ENCODE measurements around the gene TSPYL1. TPM values are rescaled to one million over a fixed set of nuclear protein-coding genes. Genes with fewer than 3 reads are reported as not detected.
A peak's percentile ranks its signal among the peaks of the same experiment; 100 is the strongest.

TSPYL1 gene
- total RNA-seq, 1 donor from 2014 or later = 79.9 TPM

DNA sequence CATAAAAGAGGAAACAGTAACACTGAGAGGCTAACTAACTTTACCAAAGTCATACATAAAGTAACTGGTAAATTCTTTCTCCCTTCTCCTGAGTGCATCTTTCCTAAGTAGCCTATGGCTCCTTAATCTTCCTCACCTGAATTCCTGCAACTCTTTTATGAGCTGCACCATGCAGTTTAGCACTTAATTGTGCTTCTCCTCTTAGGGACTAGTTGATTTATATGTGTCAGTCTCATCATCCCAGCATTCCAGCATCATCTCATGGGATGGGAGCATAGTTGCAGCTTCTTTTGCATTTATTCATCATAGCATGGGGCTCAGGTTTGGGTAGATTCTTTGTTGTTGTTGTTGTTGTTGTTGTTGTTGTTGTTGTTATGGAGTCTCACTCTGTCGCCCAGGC lies 3.5 kb upstream of the TSPYL1 start:
- H3K4me1 ChIP-seq (ENCODE audit: control insufficient read depth in 3 of 3, insufficient read depth in 3 of 3, low read length in 3 of 3) = peaks cover 7 to 19% (median 14%) of the 10 kb centered on the region in 3 donors
- H3K27ac ChIP-seq (ENCODE audit: low read depth, low read length) = no peak overlapping the region
- H3K9ac ChIP-seq (ENCODE audit: low read depth in 1 of 3, low read length in 3 of 3) = no peak overlapping the region

DNA sequence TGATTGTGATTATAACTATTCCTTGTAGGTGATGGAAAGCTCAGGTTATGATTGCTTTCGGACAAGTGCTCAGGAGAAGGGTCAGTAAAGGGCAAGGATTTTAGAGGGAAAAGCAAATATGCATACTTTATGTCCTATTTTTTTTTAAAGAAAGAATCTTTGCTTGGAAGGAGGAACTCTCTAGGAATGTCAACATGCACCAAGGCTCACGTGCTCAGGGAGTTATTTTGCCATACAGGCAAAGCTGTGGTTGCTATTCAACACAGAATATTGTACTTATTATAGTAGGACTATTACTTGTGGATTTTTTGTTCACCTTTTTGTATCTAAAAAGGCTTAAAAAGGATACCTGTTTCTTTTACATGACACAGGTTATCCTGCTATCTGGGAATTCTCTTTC lies 3.0 kb upstream of the TSPYL1 start:
- Histone ChIP-seq H3K27me3 (ENCODE audit: control insufficient read depth in 3 of 3, insufficient read depth in 3 of 3, low read length in 3 of 3) (no peaks in the 10 kb centered on the region), H3K27ac (ENCODE audit: low read depth, low read length) (no peak overlapping the region), H3K36me3 (ENCODE audit: control insufficient read depth in 3 of 3, insufficient read depth in 3 of 3, low read length in 3 of 3) (peaks cover 3 to 12% (median 7%) of the 10 kb centered on the region in 3 donors), H3K4me1 (ENCODE audit: control insufficient read depth in 3 of 3, insufficient read depth in 3 of 3, low read length in 3 of 3) (peaks cover 12 to 23% (median 19%) of the 10 kb centered on the region in 3 donors), H3K9ac (ENCODE audit: low read depth in 1 of 3, low read length in 3 of 3) (no peak overlapping the region), H3K4me3 (ENCODE audit: low read length in 3 of 3) (no peak overlapping the region), H3K9me3 (ENCODE audit: control insufficient read depth in 3 of 3, low read length in 3 of 3) (no peaks in the 10 kb centered on the region)

More for the DNA sequence above, 3.5 kb upstream of the TSPYL1 start:
- H3K9me3 ChIP-seq (ENCODE audit: control insufficient read depth in 3 of 3, low read length in 3 of 3) = no peaks in the 10 kb centered on the region
- H3K36me3 ChIP-seq (ENCODE audit: control insufficient read depth in 3 of 3, insufficient read depth in 3 of 3, low read length in 3 of 3) = peaks cover 2 to 8% (median 3%) of the 10 kb centered on the region in 3 donors
- H3K27me3 ChIP-seq (ENCODE audit: control insufficient read depth in 3 of 3, insufficient read depth in 3 of 3, low read length in 3 of 3) = no peaks in the 10 kb centered on the region
- H3K4me3 ChIP-seq (ENCODE audit: low read length in 3 of 3) = no peak overlapping the region

DNA sequence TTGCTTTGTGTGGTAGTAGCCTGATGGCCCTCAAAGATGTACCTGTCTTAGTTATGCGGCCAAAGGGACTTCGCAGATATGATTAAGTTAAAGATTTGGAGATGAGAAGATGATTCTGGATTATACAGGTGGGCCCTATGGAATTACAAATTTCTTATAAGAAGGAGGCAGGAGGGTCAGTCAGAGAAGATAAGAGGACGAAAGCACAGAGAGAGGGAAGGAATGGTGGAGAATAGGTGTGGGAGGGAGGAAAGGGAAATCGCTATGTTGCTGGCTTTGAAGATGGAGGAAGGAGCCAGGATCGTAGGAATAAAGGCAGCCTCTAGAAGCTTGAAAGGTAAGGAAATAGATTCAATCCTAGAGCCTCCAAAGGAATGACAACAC lies 1.2 kb upstream of the TSPYL1 start:
- Histone ChIP-seq H3K9me3 (ENCODE audit: control insufficient read depth in 3 of 3, low read length in 3 of 3) (no peaks in the 10 kb centered on the region), H3K36me3 (ENCODE audit: control insufficient read depth in 3 of 3, insufficient read depth in 3 of 3, low read length in 3 of 3) (peaks cover 3 to 12% (median 9%) of the 10 kb centered on the region in 3 donors), H3K9ac (ENCODE audit: low read depth in 1 of 3, low read length in 3 of 3) (peak overlapping the region in 1 of 3 donors; percentile 93), H3K27me3 (ENCODE audit: control insufficient read depth in 3 of 3, insufficient read depth in 3 of 3, low read length in 3 of 3) (no peaks in the 10 kb centered on the region), H3K4me1 (ENCODE audit: control insufficient read depth in 3 of 3, insufficient read depth in 3 of 3, low read length in 3 of 3) (peaks cover 16 to 30% (median 29%) of the 10 kb centered on the region in 3 donors), H3K4me3 (ENCODE audit: low read length in 3 of 3) (peak overlapping the region; percentile 90 to 98 (median 95)), H3K27ac (ENCODE audit: low read depth, low read length) (peak overlapping the region; percentile 99)

DNA sequence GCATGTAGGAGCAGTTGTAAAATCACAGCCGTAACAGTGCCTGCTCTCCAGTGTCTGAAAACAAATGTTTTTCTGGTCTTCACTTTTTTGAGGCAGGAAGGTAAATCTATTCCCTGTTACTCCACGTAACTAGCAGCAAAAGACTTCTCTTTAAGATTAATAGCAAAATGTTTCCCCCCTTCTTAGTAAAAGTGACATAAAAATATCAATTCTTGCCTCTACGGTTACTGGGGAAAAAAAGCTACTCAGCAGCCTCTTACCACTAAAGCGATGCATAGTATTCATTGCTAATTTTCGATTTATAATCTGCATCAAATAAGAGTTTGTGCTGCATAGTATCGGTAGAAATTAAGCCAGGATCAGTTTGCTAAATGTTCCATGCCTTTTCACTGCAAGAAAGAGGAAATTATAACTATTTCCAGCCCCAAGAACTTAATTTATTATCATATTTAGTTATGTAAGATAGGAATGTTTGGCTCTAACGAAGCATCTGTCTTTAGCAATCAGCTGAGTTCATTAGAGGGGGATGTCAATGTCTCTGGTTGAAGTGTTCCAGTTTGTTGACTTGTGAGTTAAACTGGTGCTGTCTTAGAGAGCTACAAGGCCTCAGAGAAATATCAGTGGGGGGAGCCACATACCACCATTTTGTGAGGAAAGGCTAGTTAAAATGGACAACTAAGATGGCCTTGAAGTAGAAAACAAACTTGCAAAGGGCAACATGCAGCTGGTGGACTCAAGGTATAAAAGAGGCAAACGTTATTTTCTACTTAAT lies 617 bp upstream of the TSPYL1 start:
- Histone ChIP-seq H3K4me3 (ENCODE audit: low read length in 3 of 3) (peak overlapping the region; percentile 90 to 98 (median 95)), H3K4me1 (ENCODE audit: control insufficient read depth in 3 of 3, insufficient read depth in 3 of 3, low read length in 3 of 3) (peaks cover 20 to 34% (median 33%) of the 10 kb centered on the region in 3 donors), H3K27ac (ENCODE audit: low read depth, low read length) (peak overlapping the region; percentile 99), H3K27me3 (ENCODE audit: control insufficient read depth in 3 of 3, insufficient read depth in 3 of 3, low read length in 3 of 3) (no peaks in the 10 kb centered on the region), H3K9ac (ENCODE audit: low read depth in 1 of 3, low read length in 3 of 3) (peak overlapping the region; percentile 93 to 98 (median 98)), H3K9me3 (ENCODE audit: control insufficient read depth in 3 of 3, low read length in 3 of 3) (no peaks in the 10 kb centered on the region), H3K36me3 (ENCODE audit: control insufficient read depth in 3 of 3, insufficient read depth in 3 of 3, low read length in 3 of 3) (peaks cover 3 to 12% (median 9%) of the 10 kb centered on the region in 3 donors)

DNA sequence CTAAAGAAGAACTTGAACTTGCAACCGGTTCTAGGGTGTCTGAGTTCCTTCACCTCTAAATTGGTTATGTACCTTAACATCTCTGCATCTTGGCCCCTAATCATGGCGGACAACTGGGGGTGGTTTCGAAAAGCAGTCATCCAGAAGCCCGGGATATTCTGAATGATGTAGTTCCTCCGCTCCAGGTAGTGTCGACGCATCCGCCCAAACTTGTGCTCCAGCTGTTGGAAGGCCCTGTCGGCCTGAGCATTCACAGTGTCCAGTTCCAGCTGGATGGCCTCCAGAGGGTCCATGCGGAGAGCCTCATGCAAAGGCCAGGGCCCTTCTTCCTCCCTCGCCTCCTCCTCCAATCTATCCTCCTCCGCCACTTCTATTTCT lies 887 bp downstream of the TSPYL1 start:
- Histone ChIP-seq H3K9ac (ENCODE audit: low read depth in 1 of 3, low read length in 3 of 3) (peak overlapping the region; percentile 93 to 98 (median 98)), H3K4me3 (ENCODE audit: low read length in 3 of 3) (peak overlapping the region; percentile 90 to 98 (median 95)), H3K27me3 (ENCODE audit: control insufficient read depth in 3 of 3, insufficient read depth in 3 of 3, low read length in 3 of 3) (no peaks in the 10 kb centered on the region), H3K27ac (ENCODE audit: low read depth, low read length) (peak overlapping the region; percentile 99), H3K9me3 (ENCODE audit: control insufficient read depth in 3 of 3, low read length in 3 of 3) (no peaks in the 10 kb centered on the region), H3K4me1 (ENCODE audit: control insufficient read depth in 3 of 3, insufficient read depth in 3 of 3, low read length in 3 of 3) (peaks cover 20 to 37% (median 37%) of the 10 kb centered on the region in 3 donors), H3K36me3 (ENCODE audit: control insufficient read depth in 3 of 3, insufficient read depth in 3 of 3, low read length in 3 of 3) (peaks cover 3 to 17% (median 12%) of the 10 kb centered on the region in 3 donors)

DNA sequence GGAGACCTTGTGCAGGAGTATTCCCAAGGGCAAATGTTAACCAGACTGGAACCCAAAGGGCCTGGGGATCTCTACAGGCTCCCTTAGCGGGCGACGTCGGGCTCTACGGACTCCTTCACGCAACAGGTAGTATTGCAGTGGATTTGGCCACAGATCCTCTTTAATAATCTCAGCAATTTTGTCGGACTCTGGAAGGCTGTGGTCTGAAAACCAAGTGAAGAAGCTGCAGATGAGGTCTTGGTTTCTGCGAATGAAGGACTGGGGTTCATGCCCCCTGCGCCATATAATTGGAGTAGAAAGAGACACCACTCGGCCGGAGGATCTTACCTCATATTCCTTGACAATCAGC lies 1.3 kb downstream of the TSPYL1 start:
- no peaks in the 10 kb centered on the region for H3K27me3 ChIP-seq (ENCODE audit: control insufficient read depth in 3 of 3, insufficient read depth in 3 of 3, low read length in 3 of 3)
- H3K9me3 ChIP-seq (ENCODE audit: control insufficient read depth in 3 of 3, low read length in 3 of 3) = no peaks in the 10 kb centered on the region
- H3K4me3 ChIP-seq (ENCODE audit: low read length in 3 of 3) = peak overlapping the region; percentile 90 to 98 (median 95)
- H3K4me1 ChIP-seq (ENCODE audit: control insufficient read depth in 3 of 3, insufficient read depth in 3 of 3, low read length in 3 of 3) = peaks cover 20 to 37% (median 37%) of the 10 kb centered on the region in 3 donors
- peaks cover 3 to 17% (median 12%) of the 10 kb centered on the region in 3 donors for H3K36me3 ChIP-seq (ENCODE audit: control insufficient read depth in 3 of 3, insufficient read depth in 3 of 3, low read length in 3 of 3)
- H3K27ac ChIP-seq (ENCODE audit: low read depth, low read length) = peak overlapping the region; percentile 99
- H3K9ac ChIP-seq (ENCODE audit: low read depth in 1 of 3, low read length in 3 of 3) = peak overlapping the region; percentile 93 to 98 (median 98)

DNA sequence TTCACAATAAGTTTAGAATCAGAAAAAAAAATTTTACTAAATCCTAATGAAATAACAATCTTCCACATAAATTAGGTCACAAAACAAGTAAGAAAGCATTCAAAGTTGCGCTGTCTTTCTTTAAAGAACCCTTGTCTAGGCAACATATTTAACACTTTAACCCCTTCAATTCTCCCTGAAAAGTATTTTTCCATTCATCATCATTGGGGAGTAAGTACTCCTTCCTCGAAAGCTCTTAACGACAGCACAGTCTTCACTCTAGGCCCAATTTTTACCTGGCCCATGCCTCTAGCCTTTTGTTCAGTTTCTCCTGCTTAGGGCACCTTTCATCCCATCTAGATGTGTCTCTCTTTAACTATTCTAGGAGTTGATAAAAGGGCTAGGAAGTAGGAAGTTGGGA lies 2.6 kb downstream of the TSPYL1 start:
- H3K4me1 ChIP-seq (ENCODE audit: control insufficient read depth in 3 of 3, insufficient read depth in 3 of 3, low read length in 3 of 3) = peaks cover 20 to 37% (median 37%) of the 10 kb centered on the region in 3 donors
- peak overlapping the region; percentile 34 to 98 (median 83) for H3K9ac ChIP-seq (ENCODE audit: low read depth in 1 of 3, low read length in 3 of 3)
- peak overlapping the region; percentile 99 for H3K27ac ChIP-seq (ENCODE audit: low read depth, low read length)
- H3K36me3 ChIP-seq (ENCODE audit: control insufficient read depth in 3 of 3, insufficient read depth in 3 of 3, low read length in 3 of 3) = peaks cover 3 to 17% (median 12%) of the 10 kb centered on the region in 3 donors
- H3K4me3 ChIP-seq (ENCODE audit: low read length in 3 of 3) = peak overlapping the region; percentile 37 to 98 (median 90)
- H3K27me3 ChIP-seq (ENCODE audit: control insufficient read depth in 3 of 3, insufficient read depth in 3 of 3, low read length in 3 of 3) = no peaks in the 10 kb centered on the region
- no peaks in the 10 kb centered on the region for H3K9me3 ChIP-seq (ENCODE audit: control insufficient read depth in 3 of 3, low read length in 3 of 3)

DNA sequence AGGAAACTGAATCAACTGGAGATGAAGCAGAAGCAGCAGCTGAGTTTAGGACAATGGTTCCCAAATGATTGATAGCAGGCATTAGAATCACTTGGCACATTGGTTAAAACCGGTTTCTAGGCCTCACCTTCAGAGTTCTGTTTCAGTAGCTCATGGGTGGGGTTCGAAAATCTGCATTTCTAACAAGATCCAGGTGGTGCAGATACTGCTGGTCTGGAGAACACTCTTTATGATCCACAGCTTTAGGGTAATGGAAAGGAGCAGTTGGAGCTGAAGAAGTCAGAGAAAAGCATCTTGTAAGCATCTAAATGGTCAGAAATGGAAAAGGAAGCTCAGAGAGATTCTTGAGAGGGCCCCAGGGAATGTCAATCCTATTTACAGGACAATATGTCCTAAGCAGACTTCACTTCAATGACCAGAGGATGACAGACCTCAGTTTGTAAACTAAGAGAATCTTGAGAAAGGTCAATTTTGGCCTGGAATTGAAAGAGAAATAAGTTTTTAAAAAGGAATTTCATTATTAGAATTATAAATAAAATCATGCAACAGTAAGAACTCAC lies 8.5 kb downstream of the TSPYL1 start:
- H3K27me3 ChIP-seq (ENCODE audit: control insufficient read depth in 3 of 3, insufficient read depth in 3 of 3, low read length in 3 of 3) = no peaks in the 10 kb centered on the region
- H3K9ac ChIP-seq (ENCODE audit: low read depth in 1 of 3, low read length in 3 of 3) = no peak overlapping the region
- H3K27ac ChIP-seq (ENCODE audit: low read depth, low read length) = no peak overlapping the region
- H3K4me3 ChIP-seq (ENCODE audit: low read length in 3 of 3) = no peak overlapping the region
- peaks cover 8 to 12% (median 9%) of the 10 kb centered on the region in 3 donors for H3K4me1 ChIP-seq (ENCODE audit: control insufficient read depth in 3 of 3, insufficient read depth in 3 of 3, low read length in 3 of 3)
- no peaks in the 10 kb centered on the region for H3K9me3 ChIP-seq (ENCODE audit: control insufficient read depth in 3 of 3, low read length in 3 of 3)
- peaks cover 0 to 13% (median 6%) of the 10 kb centered on the region in 3 donors for H3K36me3 ChIP-seq (ENCODE audit: control insufficient read depth in 3 of 3, insufficient read depth in 3 of 3, low read length in 3 of 3)

DNA sequence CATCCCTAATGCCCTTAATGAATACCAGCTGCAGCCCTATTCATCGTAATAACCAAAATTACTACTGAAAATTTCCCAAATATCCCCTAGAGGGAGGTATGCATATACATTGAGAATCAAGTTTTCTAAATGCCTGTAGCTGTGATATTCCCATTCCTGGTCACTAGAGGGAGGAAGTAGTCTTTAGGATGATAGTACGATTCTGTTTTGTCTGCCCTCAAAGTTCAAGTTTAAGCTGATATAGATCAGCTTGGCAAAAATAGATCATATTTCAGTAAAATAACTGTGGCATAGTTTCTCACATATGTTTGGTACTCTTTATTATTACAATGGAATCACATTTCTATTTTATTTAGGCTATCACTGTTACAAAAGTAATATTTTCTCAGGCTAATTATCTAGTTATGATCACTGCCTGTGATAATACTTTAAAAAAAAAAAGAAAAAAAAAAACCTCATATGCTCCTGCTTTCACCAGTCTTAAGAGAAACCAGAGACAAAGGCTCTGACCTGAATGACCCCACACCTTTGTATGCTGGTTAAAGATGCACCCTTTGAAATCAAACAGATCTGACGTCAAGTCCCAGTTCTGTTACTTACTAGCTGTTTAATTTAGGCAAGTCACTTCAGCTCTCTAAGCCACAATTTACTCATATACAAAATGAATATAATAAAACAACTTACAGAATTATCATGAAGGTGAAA lies 11.0 kb downstream of the TSPYL1 start:
- Histone ChIP-seq H3K9ac (ENCODE audit: low read depth in 1 of 3, low read length in 3 of 3) (no peak overlapping the region), H3K27me3 (ENCODE audit: control insufficient read depth in 3 of 3, insufficient read depth in 3 of 3, low read length in 3 of 3) (no peaks in the 10 kb centered on the region), H3K9me3 (ENCODE audit: control insufficient read depth in 3 of 3, low read length in 3 of 3) (no peaks in the 10 kb centered on the region), H3K4me3 (ENCODE audit: low read length in 3 of 3) (no peak overlapping the region), H3K36me3 (ENCODE audit: control insufficient read depth in 3 of 3, insufficient read depth in 3 of 3, low read length in 3 of 3) (peaks cover 3 to 20% (median 9%) of the 10 kb centered on the region in 3 donors), H3K4me1 (ENCODE audit: control insufficient read depth in 3 of 3, insufficient read depth in 3 of 3, low read length in 3 of 3) (peaks cover 0 to 5% (median 0%) of the 10 kb centered on the region in 3 donors), H3K27ac (ENCODE audit: low read depth, low read length) (no peak overlapping the region)

All from skeletal muscle tissue (tissue), 4 donors.